CD4-positive, alpha-beta T cell (primary cell): Measurements from ENCODE around the gene COPG1. TPM values are rescaled to one million over a fixed set of nuclear protein-coding genes. Genes with fewer than 3 reads are reported as not detected.

Experiments
- ATAC-seq: fragments of 200-7000 bp; cut with Tn5 transposase; one replicate; pipeline ENCODE4 v1.10.0; 2022; ENCODE audit warnings: mild to moderate bottlenecking; ENCODE audit not compliant: poor library complexity
- CTCF ChIA-PET: fragments of 350-600 bp; sonication (Branson Sonifier 250); formaldehyde crosslinking; loops from one replicate; lab custom pipeline; 2021; ENCODE audit warnings: antibody characterized with exemption, inconsistent platforms; lab: Charles Lee
- POLR2A ChIA-PET: fragments of 350-600 bp; sonication (Branson Sonifier 250); formaldehyde crosslinking; loops from one replicate; lab custom pipeline; 2021; ENCODE audit warnings: antibody characterized with exemption, inconsistent platforms; lab: Charles Lee
- DNase-seq, 14 experiments: peaks; one replicate each; pipeline ENCODE4 v3.0.0-alpha.2; 2013 to 2020; ENCODE audit warnings: mixed read lengths in 2 of 14
- H3K27ac ChIP-seq, 2 donors: one replicate each; pipeline versions ENCODE4 v1.5.1 to v1.7.0; 2013; ENCODE audit warnings: low read length in 2 of 2, low read depth in 1 of 2, mild to moderate bottlenecking in 1 of 2
- H3K27me3 ChIP-seq, 2 experiments: 1 replicate in 1 of 2; 2 replicates in 1 of 2; pipeline versions ENCODE4 v1.6.1 to v1.7.0; 2013; ENCODE audit warnings: low read length in 2 of 2, control low read depth in 1 of 2, mild to moderate bottlenecking in 1 of 2, moderate library complexity in 1 of 2; ENCODE audit not compliant: insufficient read depth in 2 of 2, control insufficient read depth in 1 of 2
- H3K36me3 ChIP-seq: one replicate; pipeline ENCODE4 v1.6.1; 2013; ENCODE audit warnings: low read length, control low read depth; ENCODE audit not compliant: insufficient read depth
- H3K4me1 ChIP-seq: one replicate; pipeline ENCODE4 v1.6.1; 2013; ENCODE audit warnings: low read length, control low read depth; ENCODE audit not compliant: insufficient read depth
- H3K4me3 ChIP-seq: one replicate; pipeline ENCODE4 v1.5.1; 2013; ENCODE audit warnings: mild to moderate bottlenecking, low read length, moderate library complexity
- H3K9me3 ChIP-seq, 2 experiments: 1 replicate in 1 of 2; 2 replicates in 1 of 2; pipeline versions ENCODE4 v1.6.1 to v1.7.0; 2013; ENCODE audit warnings: low read length in 2 of 2, mild to moderate bottlenecking in 2 of 2, control low read depth in 1 of 2, moderate library complexity in 1 of 2; ENCODE audit not compliant: control insufficient read depth in 1 of 2, insufficient read depth in 1 of 2
- H3K27ac Mint-ChIP-seq: one replicate; pipeline ENCODE4 v1.8.0; 2020; ENCODE audit warnings: mixed read lengths
- H3K27me3 Mint-ChIP-seq: one replicate; pipeline ENCODE4 v1.8.0; 2021; ENCODE audit warnings: mixed read lengths
- H3K36me3 Mint-ChIP-seq: one replicate; pipeline ENCODE4 v1.8.0; 2021; ENCODE audit warnings: low read depth, mixed read lengths
- H3K4me1 Mint-ChIP-seq: one replicate; pipeline ENCODE4 v1.8.0; 2021; ENCODE audit warnings: low read depth, mixed read lengths
- H3K4me3 Mint-ChIP-seq: one replicate; pipeline ENCODE4 v1.8.0; 2020; ENCODE audit warnings: mild to moderate bottlenecking, mixed read lengths
- H3K9me3 Mint-ChIP-seq: one replicate; pipeline ENCODE4 v1.8.0; 2020; ENCODE audit warnings: mixed read lengths
- CTCF ChIP-seq: fragments of 200-600 bp; IDR thresholded peaks from one replicate; pipeline ENCODE4 v1.8.0; 2022; ENCODE audit warnings: antibody characterized with exemption, mild to moderate bottlenecking
- intact Hi-C, 2 experiments: fragments of 100-400 bp; cut with DNase I in 1 of 2; cut with micrococcal nuclease in 1 of 2; formaldehyde crosslinking; loops; one replicate each; pipeline versions ENCODE4 v1.15.1 to v1.9.0; 2023 to 2025; cut with DNase I, micrococcal nuclease
- total RNA-seq, 174 experiments: library from RNA in 2 of 174; stranded (reverse) in 2 of 174; gene quantifications; one replicate each; pipeline ENCODE4 v1.2.3 and lab custom pipeline; 2021 to 2026

COPG1 gene
- total RNA-seq, 2 experiments from 2014 or later = 77.7 to 79.3 TPM

GRCh38 chr3:129313665-129314385, 64.4 kb downstream of the COPG1 start:
- H3K27ac Mint-ChIP-seq = peak overlapping the region; percentile 82
- CTCF ChIA-PET = interaction anchor here (0.9 to 1.1 kb wide), 2 partner anchors 30 to 86 kb away, joined by 3 read pairs; no protein-coding TSS in a partner anchor

GRCh38 chr3:129314386-129315222, 65.2 kb downstream of the COPG1 start:
- Mint-ChIP-seq H3K4me3 (peak overlapping the region; percentile 91), H3K9me3 (no peaks in the 10 kb centered on the region), H3K4me1 (peaks cover 28% of the 10 kb centered on the region), H3K27me3 (no peaks in the 10 kb centered on the region), H3K36me3 (peaks cover 28% of the 10 kb centered on the region), H3K27ac (peak overlapping the region; percentile 82)
- DNase-seq (peak in 13 of 14 experiments; percentile 25 to 82 (median 49)), ATAC-seq (peak; percentile 15)
- no peaks in the 10 kb centered on the region for H3K27me3 ChIP-seq
- no peak for TF ChIP-seq CTCF
- ChIA-PET CTCF (interaction anchor here (0.9 to 1.6 kb wide), 4 partner anchors 8 to 85 kb away, joined by 3 read pairs; no protein-coding TSS in a partner anchor), POLR2A (interaction anchor here (0.7 to 3.6 kb wide), 21 partner anchors 9 to 697 kb away, joined by 3 to 121 read pairs (median 13); partner anchors contain the start of genes ACAD9, HMCES, IFT122 and MBD4)
- intact Hi-C loops = loop anchor here (1.0 to 10.0 kb wide), 5 partner anchors 36 to 1720 kb away; partner anchors contain the start of genes CNBP (in 1 of the 2), HMCES (in 1 of the 2), MCM2 (in 1 of the 2) and TPRA1 (in 1 of the 2)
- H3K9me3 ChIP-seq = no peaks in the 10 kb centered on the region
- H3K27ac ChIP-seq = peak overlapping the region; percentile 60 to 68
- H3K4me1 ChIP-seq = peaks cover 32% of the 10 kb centered on the region
- no peaks in the 10 kb centered on the region for H3K36me3 ChIP-seq
- H3K4me3 ChIP-seq = peak overlapping the region; percentile 92

More at GRCh38 chr3:129313665-129314385, 64.4 kb downstream of the COPG1 start:
- Histone ChIP-seq H3K27ac (peak overlapping the region; percentile 60 to 68), H3K27me3 (no peaks in the 10 kb centered on the region), H3K4me3 (peak overlapping the region; percentile 92), H3K36me3 (no peaks in the 10 kb centered on the region), H3K9me3 (no peaks in the 10 kb centered on the region), H3K4me1 (peaks cover 32% of the 10 kb centered on the region)
- Mint-ChIP-seq H3K36me3 (peaks cover 28% of the 10 kb centered on the region), H3K9me3 (no peaks in the 10 kb centered on the region), H3K4me3 (peak overlapping the region; percentile 91), H3K27me3 (no peaks in the 10 kb centered on the region), H3K4me1 (peaks cover 28% of the 10 kb centered on the region)
- TF ChIP-seq CTCF = no peak
- peak; percentile 28 for ATAC-seq
- intact Hi-C loops = loop anchor here (1.0 to 10.0 kb wide), 4 partner anchors 36 to 1719 kb away; partner anchors contain the start of genes CNBP (in 1 of the 2), HMCES (in 1 of the 2), MCM2 (in 1 of the 2) and TPRA1 (in 1 of the 2)
- POLR2A ChIA-PET = interaction anchor here (0.7 to 3.6 kb wide), 10 partner anchors 9 to 435 kb away, joined by 3 to 39 read pairs (median 4); partner anchors contain the start of genes COPG1, HMCES, IFT122 and MBD4
- peak in 7 of 14 experiments; percentile 19 to 46 (median 30) for DNase-seq
